Naive thymus-derived CD8-positive, alpha-beta T cell (primary cell): Measurements from ENCODE around the gene PRDX5. TPM values are rescaled to one million over a fixed set of nuclear protein-coding genes. Genes with fewer than 3 reads are reported as not detected.

Experiments
- ATAC-seq, 2 donors: fragments of 150-1000 bp; cut with Tn5 transposase in 1 of 2; sonication (Bioruptor Pico), chemical (Tn5 transposase) in 1 of 2; 1 replicate in 1 of 2; 2 replicates in 1 of 2; pipeline ENCODE4 v1.10.0; 2021; ENCODE audit warnings: mild to moderate bottlenecking in 2 of 2, moderate library complexity in 2 of 2
- POLR2A ChIA-PET: fragments of 350-600 bp; sonication (Branson Sonifier 250); formaldehyde crosslinking; loops from one replicate; lab custom pipeline; 2021; ENCODE audit warnings: antibody characterized with exemption; lab: Charles Lee
- DNase-seq, 10 donors: peaks; one replicate each; pipeline versions ENCODE4 v3.0.0 to v3.0.0-alpha.2; 2020 to 2022
- H3K27ac Mint-ChIP-seq, 10 donors: one replicate each; pipeline ENCODE4 v1.8.0; 2020 to 2022; ENCODE audit warnings: mild to moderate bottlenecking in 10 of 10, mixed read lengths in 10 of 10, moderate library complexity in 4 of 10, inconsistent platforms in 1 of 10
- H3K27me3 Mint-ChIP-seq, 5 donors: one replicate each; pipeline ENCODE4 v1.8.0; 2021 to 2022; ENCODE audit warnings: mixed read lengths in 5 of 5
- H3K36me3 Mint-ChIP-seq, 3 donors: one replicate each; pipeline ENCODE4 v1.8.0; 2020 to 2022; ENCODE audit warnings: mixed read lengths in 3 of 3, mild to moderate bottlenecking in 2 of 3, inconsistent platforms in 1 of 3
- H3K4me1 Mint-ChIP-seq, 4 donors: one replicate each; pipeline ENCODE4 v1.8.0; 2021 to 2022; ENCODE audit warnings: mixed read lengths in 4 of 4
- H3K4me3 Mint-ChIP-seq, 10 donors: one replicate each; pipeline ENCODE4 v1.8.0; 2020 to 2022; ENCODE audit warnings: mild to moderate bottlenecking in 10 of 10, mixed read lengths in 10 of 10, moderate library complexity in 6 of 10, inconsistent platforms in 1 of 10
- H3K9me3 Mint-ChIP-seq, 9 donors: one replicate each; pipeline ENCODE4 v1.8.0; 2020 to 2022; ENCODE audit warnings: mixed read lengths in 9 of 9, mild to moderate bottlenecking in 3 of 9, inconsistent platforms in 1 of 9, moderate library complexity in 1 of 9
- polyA plus RNA-seq, 3 donors: library from polyadenylated mRNA; unstranded; fragments of 300-500 nt; fragmentation: Illumina TruSeq; gene quantifications; one replicate each; pipeline ENCODE4 v1.2.3, GENCODE V29; 2021
- total RNA-seq, 8 experiments: library from RNA in 2 of 8; stranded (reverse) in 2 of 8; gene quantifications; one replicate each; pipeline ENCODE4 v1.2.3 and lab custom pipeline; 2021 to 2026

Gene PRDX5
- total and polyA plus RNA-seq, 5 experiments from 2014 or later = 47.5 to 239 (median 186) TPM

- POLR2A ChIA-PET = no interaction called here
- H3K27me3 Mint-ChIP-seq = peaks cover 21 to 57% (median 38%) of the 10 kb centered on the region in 5 donors
- no peak overlapping the region for H3K27ac Mint-ChIP-seq
- H3K4me3 Mint-ChIP-seq = peak overlapping the region in 3 of 10 donors; percentile 61 to 75 (median 75)
- DNase-seq (peak in 2 of 10 donors; percentile 28 to 30), ATAC-seq (peak; percentile 75 to 78)
- H3K36me3 Mint-ChIP-seq = no peaks in the 10 kb centered on the region
- H3K9me3 Mint-ChIP-seq = no peaks in the 10 kb centered on the region
- H3K4me1 Mint-ChIP-seq = peaks cover 5 to 14% (median 10%) of the 10 kb centered on the region in 4 donors
Measured at GRCh38 chr11:64291752-64292459, 26.0 kb upstream of the PRDX5 start.

DNA sequence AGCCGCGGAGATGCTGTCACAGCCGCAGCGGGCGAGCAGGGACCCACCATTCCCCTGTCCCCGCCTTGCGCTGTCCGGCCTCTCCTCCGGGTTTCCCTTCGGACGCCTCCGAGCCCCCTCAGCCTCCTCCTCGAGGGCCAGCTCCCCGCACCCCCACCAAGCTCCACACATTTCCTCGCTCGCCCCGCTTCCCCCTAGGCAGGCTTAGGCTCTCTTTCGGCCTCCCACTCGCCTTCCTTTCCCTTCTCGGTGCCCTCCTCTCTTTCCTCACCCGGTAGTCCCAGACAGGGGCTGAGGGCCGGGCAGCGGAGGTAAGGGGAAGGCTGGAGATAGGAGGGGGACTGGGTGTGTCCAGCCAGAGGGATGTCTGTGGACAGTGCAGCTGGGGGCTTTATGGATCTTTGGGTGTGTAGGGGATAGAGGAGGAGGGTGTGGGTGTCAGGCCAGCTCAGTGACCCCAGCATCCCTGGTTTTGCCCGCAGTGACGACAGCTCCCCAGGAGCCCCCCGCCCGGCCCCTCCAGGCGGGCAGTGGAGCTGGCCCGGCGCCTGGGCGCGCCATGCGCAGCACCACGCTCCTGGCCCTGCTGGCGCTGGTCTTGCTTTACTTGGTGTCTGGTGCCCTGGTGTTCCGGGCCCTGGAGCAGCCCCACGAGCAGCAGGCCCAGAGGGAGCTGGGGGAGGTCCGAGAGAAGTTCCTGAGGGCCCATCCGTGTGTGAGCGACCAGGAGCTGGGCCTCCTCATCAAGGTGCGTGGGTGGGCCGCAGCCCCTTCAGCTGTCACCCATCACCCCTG lies 25.3 kb upstream of the PRDX5 start:
- peak overlapping the region; percentile 37 to 75 (median 62) for H3K4me3 Mint-ChIP-seq
- peaks cover 6 to 19% (median 12%) of the 10 kb centered on the region in 4 donors for H3K4me1 Mint-ChIP-seq
- peaks cover 25 to 64% (median 43%) of the 10 kb centered on the region in 5 donors for H3K27me3 Mint-ChIP-seq
- no peaks in the 10 kb centered on the region for H3K9me3 Mint-ChIP-seq
- DNase-seq (peak in 2 of 10 donors; percentile 18 to 59), ATAC-seq (no peak)
- no peaks in the 10 kb centered on the region for H3K36me3 Mint-ChIP-seq
- H3K27ac Mint-ChIP-seq = no peak overlapping the region
- POLR2A ChIA-PET = interaction anchor here (0.8 to 1.5 kb wide), 2 partner anchors 22 to 108 kb away, joined by 3 to 5 read pairs; no protein-coding TSS in a partner anchor

DNA sequence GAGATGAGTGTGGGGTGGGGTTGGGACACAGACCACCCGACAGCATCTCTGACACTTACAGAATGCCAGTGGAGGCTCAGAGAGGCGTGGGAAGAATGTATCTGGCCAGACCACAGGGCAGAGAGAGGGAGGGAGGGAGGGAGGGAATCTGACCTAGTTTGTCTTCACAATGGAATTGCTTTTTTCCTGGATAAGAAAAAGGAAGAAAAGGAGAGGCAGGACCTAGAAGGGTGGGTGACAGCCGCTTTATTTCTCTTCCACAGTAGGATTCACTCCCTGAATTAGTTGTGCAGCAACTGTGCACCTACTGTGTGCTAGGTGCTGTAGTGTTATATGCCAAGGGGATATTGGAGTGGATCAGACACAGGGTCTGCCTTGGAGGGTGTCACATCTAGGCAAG lies 23.1 kb upstream of the PRDX5 start:
- no peak for DNase-seq
- Mint-ChIP-seq H3K27ac (no peak overlapping the region), H3K9me3 (no peaks in the 10 kb centered on the region), H3K36me3 (peaks cover 0 to 2% (median 0%) of the 10 kb centered on the region in 3 donors), H3K27me3 (peaks cover 29 to 81% (median 57%) of the 10 kb centered on the region in 5 donors), H3K4me3 (no peak overlapping the region), H3K4me1 (peaks cover 9 to 30% (median 22%) of the 10 kb centered on the region in 4 donors)
- POLR2A ChIA-PET = interaction anchor here (0.7 kb wide), 2 partner anchors 11 to 485 kb away, joined by 3 read pairs; no protein-coding TSS in a partner anchor
- no peak for ATAC-seq

- ATAC-seq = no peak
- POLR2A ChIA-PET = interaction anchor here (0.7 kb wide), 1 partner anchor 12 kb away, joined by 3 read pairs; no protein-coding TSS in a partner anchor
- H3K27me3 Mint-ChIP-seq = peaks cover 33 to 86% (median 55%) of the 10 kb centered on the region in 5 donors
Measured at GRCh38 chr11:64295760-64296159, 22.2 kb upstream of the PRDX5 start.

GRCh38 chr11:64296236-64296635 lies 21.7 kb upstream of the PRDX5 start:
- ATAC-seq (no peak), DNase-seq (no peak)
- Mint-ChIP-seq H3K4me1 (peaks cover 10 to 35% (median 29%) of the 10 kb centered on the region in 4 donors), H3K27ac (no peak overlapping the region), H3K27me3 (peaks cover 35 to 85% (median 56%) of the 10 kb centered on the region in 5 donors), H3K4me3 (no peak overlapping the region), H3K9me3 (no peaks in the 10 kb centered on the region), H3K36me3 (peaks cover 0 to 2% (median 0%) of the 10 kb centered on the region in 3 donors)
- POLR2A ChIA-PET = interaction anchor here (1.0 kb wide), 1 partner anchor 27 kb away, joined by 3 read pairs; no protein-coding TSS in a partner anchor

More at GRCh38 chr11:64295760-64296159, 22.2 kb upstream of the PRDX5 start:
- Mint-ChIP-seq H3K36me3 (peaks cover 0 to 2% (median 0%) of the 10 kb centered on the region in 3 donors), H3K9me3 (no peaks in the 10 kb centered on the region), H3K27ac (no peak overlapping the region), H3K4me3 (no peak overlapping the region), H3K4me1 (peaks cover 10 to 36% (median 28%) of the 10 kb centered on the region in 4 donors)
- no peak for DNase-seq

DNA sequence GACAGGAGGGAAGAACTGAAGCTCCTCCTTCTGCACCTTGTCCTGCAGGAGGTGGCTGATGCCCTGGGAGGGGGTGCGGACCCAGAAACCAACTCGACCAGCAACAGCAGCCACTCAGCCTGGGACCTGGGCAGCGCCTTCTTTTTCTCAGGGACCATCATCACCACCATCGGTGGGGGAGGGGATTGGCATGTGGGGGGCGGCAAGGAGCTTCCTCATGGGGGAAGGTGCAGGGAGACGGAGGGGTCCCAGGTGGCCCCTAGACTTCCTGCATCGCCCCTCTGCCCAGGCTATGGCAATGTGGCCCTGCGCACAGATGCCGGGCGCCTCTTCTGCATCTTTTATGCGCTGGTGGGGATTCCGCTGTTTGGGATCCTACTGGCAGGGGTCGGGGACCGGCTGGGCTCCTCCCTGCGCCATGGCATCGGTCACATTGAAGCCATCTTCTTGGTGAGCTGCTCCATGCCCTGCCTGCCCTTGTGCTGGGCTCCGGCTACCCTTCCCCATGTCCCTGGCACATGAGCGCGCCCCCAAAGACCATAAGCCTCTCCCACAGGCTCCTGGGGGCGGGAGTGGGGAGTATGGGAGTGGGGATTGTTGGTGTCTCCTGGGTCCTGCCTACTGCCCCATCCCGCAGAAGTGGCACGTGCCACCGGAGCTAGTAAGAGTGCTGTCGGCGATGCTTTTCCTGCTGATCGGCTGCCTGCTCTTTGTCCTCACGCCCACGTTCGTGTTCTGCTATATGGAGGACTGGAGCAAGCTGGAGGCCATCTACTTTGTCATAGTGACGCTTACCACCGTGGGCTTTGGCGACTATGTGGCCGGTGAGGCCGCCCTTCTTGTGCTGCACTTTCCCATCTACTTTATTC lies 20.9 kb upstream of the PRDX5 start:
- POLR2A ChIA-PET = interaction anchor here (0.7 to 1.2 kb wide), 4 partner anchors 25 to 71 kb away, joined by 3 to 5 read pairs (median 4); partner anchors contain the start of genes NUDT22 and TRPT1
- peak in 1 of 10 donors; percentile 45 for DNase-seq
- no peak overlapping the region for H3K27ac Mint-ChIP-seq

GRCh38 chr11:64297699-64298358 lies 20.1 kb upstream of the PRDX5 start:
- Mint-ChIP-seq H3K36me3 (peaks cover 0 to 2% (median 0%) of the 10 kb centered on the region in 3 donors), H3K27ac (no peak overlapping the region), H3K9me3 (no peaks in the 10 kb centered on the region), H3K4me3 (peak overlapping the region in 1 of 10 donors; percentile 11), H3K4me1 (peaks cover 10 to 33% (median 29%) of the 10 kb centered on the region in 4 donors), H3K27me3 (peaks cover 37 to 81% (median 60%) of the 10 kb centered on the region in 5 donors)
- ATAC-seq (no peak), DNase-seq (peak in 2 of 10 donors; percentile 14 to 57)
- POLR2A ChIA-PET = interaction anchor here (0.7 to 1.2 kb wide), 3 partner anchors 26 to 72 kb away, joined by 3 to 5 read pairs (median 4); partner anchors contain the start of genes NUDT22 and TRPT1

More for the DNA sequence above, 20.9 kb upstream of the PRDX5 start:
- no peak overlapping the region for H3K4me3 Mint-ChIP-seq
- no peaks in the 10 kb centered on the region for H3K9me3 Mint-ChIP-seq
- peaks cover 10 to 36% (median 33%) of the 10 kb centered on the region in 4 donors for H3K4me1 Mint-ChIP-seq
- ATAC-seq = no peak
- H3K36me3 Mint-ChIP-seq = peaks cover 0 to 2% (median 0%) of the 10 kb centered on the region in 3 donors
- peaks cover 37 to 85% (median 60%) of the 10 kb centered on the region in 5 donors for H3K27me3 Mint-ChIP-seq

DNA sequence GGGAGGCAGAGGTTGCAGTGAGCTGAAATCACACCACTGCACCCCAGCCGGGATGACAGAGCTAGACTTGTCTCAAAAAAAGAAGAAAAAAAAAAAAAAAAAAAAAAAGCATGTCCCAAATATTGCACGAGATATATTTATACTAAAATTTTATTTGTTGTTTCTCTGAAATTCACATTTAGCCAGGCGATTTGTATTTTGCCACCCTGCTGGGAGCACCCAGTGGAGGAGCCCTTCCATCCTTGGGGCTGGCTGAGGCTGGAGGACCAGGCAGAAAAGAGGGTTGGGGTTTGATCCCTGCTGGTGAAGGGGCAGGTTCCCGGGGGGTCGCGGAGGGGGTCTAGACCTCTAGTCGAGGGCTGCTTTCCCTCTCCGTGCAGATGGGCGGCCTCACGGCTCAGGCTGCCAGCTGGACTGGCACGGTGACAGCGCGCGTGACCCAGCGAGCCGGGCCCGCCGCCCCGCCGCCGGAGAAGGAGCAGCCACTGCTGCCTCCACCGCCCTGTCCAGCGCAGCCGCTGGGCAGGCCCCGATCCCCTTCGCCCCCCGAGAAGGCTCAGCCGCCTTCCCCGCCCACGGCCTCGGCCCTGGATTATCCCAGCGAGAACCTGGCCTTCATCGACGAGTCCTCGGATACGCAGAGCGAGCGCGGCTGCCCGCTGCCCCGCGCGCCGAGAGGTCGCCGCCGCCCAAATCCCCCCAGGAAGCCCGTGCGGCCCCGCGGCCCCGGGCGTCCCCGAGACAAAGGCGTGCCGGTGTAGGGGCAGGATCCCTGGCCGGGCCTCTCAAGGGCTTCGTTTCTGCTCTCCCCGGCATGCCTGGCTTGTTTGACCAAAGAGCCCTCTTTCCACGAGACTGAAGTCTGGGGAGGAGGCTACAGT lies 18.7 kb upstream of the PRDX5 start:
- POLR2A ChIA-PET = interaction anchor here (0.6 to 0.7 kb wide), 3 partner anchors 43 to 1443 kb away, joined by 3 to 5 read pairs (median 4); no protein-coding TSS in a partner anchor
- ATAC-seq (no peak), DNase-seq (no peak)
- peak overlapping the region in 7 of 10 donors; percentile 24 to 86 (median 68) for H3K27ac Mint-ChIP-seq
- peak overlapping the region in 9 of 10 donors; percentile 66 to 87 (median 78) for H3K4me3 Mint-ChIP-seq
- H3K36me3 Mint-ChIP-seq = peaks cover 0 to 2% (median 0%) of the 10 kb centered on the region in 3 donors
- peaks cover 13 to 39% (median 33%) of the 10 kb centered on the region in 4 donors for H3K4me1 Mint-ChIP-seq
- H3K9me3 Mint-ChIP-seq = no peaks in the 10 kb centered on the region
- H3K27me3 Mint-ChIP-seq = peaks cover 32 to 67% (median 53%) of the 10 kb centered on the region in 5 donors

DNA sequence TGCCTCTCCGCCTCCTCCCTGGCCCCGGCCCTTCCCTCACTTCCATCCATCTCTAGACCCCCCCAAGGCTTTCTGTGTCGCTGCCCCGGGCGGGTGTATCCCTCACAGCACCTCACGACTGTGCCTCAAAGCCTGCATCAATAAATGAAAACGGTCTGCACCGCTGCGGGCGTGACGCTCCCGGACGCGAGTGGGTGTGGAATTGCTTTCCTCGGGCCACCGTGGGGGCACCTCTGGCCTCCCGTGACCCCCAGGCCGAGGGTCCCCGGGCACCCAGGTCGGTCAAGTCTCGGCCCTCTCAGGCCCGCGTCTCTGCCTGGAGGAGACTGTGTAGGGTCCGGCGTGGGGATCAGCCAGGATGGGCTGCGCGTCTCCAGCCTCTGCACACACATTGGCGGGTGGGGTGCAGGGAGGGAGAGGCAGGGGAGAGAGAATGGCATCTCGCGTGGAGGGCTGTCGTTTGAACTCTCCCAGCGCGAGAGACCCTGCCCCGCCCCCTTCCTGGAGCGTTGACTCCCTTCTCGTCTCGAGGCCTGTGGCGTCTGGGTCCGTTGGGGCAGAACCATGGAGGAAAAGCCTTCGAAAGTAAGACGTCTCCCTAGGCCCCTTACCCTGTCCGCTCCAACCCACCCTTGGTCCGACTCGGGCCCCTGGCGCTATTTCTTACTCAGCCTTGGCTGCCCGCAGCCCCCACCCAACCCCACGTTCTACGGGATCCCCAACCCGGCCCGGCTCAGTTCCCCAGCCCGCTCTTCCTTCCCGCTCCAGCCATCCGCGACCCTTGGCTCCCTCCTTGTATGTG lies 17.9 kb upstream of the PRDX5 start, which contains the start of gene CATSPERZ:
TSS of gene CATSPERZ (plus strand) at position 512 of the 802 bp plus-strand sequence. CDS start at position 565, 53 bp downstream.
- POLR2A ChIA-PET = interaction anchor here (1.1 to 7.5 kb wide), 4 partner anchors 16 to 94 kb away, joined by 4 to 113 read pairs (median 10); partner anchors contain the start of genes BAD and FERMT3
- Mint-ChIP-seq H3K4me1 (peaks cover 14 to 42% (median 36%) of the 10 kb centered on the region in 4 donors), H3K9me3 (no peaks in the 10 kb centered on the region), H3K27me3 (peaks cover 31 to 61% (median 47%) of the 10 kb centered on the region in 5 donors), H3K27ac (peak within 1 kb of the TSS in 8 of 10 donors; percentile 72 to 90 (median 86)), H3K4me3 (peak within 1 kb of the TSS; percentile 66 to 87 (median 78)), H3K36me3 (peaks cover 0 to 2% (median 0%) of the 10 kb centered on the region in 3 donors)
- ATAC-seq = no peak
- peak in 5 of 10 donors; percentile 28 to 59 (median 39) for DNase-seq
